ENCODE data around the gene WDR77.

DNA sequence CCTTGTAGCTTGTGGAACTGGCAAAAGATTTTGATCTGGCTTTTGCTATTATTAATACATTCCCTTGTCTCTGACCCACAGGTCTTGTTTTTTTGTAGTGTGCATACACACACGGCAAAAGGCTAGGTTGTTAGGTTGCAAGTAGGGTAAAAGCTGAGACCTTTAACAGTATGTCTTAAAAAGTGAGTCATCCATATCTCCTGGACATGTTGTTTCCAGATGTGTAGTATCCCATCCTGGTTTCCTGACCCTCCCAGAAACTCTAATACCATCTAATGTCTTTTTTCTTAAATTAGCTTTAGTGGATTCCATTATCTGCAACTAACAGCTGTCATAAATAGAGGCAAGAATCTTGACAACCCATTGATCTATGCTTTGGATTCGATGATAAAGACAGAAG lies 36.2 kb downstream of the WDR77 start:
- TF ChIP-seq, protein P1, sequence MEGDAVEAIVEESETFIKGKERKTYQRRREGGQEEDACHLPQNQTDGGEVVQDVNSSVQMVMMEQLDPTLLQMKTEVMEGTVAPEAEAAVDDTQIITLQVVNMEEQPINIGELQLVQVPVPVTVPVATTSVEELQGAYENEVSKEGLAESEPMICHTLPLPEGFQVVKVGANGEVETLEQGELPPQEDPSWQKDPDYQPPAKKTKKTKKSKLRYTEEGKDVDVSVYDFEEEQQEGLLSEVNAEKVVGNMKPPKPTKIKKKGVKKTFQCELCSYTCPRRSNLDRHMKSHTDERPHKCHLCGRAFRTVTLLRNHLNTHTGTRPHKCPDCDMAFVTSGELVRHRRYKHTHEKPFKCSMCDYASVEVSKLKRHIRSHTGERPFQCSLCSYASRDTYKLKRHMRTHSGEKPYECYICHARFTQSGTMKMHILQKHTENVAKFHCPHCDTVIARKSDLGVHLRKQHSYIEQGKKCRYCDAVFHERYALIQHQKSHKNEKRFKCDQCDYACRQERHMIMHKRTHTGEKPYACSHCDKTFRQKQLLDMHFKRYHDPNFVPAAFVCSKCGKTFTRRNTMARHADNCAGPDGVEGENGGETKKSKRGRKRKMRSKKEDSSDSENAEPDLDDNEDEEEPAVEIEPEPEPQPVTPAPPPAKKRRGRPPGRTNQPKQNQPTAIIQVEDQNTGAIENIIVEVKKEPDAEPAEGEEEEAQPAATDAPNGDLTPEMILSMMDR (conservative IDR thresholded peaks at IDR 0.05 in 1 of 2, IDR thresholded peaks at IDR 0.05 in 1 of 2; ENCODE audit: extremely low read depth in 1 of 2, insufficient read depth in 1 of 2, low read depth in 1 of 2, low read length in 2 of 2), result no peak
- no peak for TF ChIP-seq EZH2 (IDR thresholded peaks at IDR 0.05; ENCODE audit: borderline replicate concordance, low read length)
